NOMO-1 treated with dmso at 0.1 percent for 144 hours (cell line): ENCODE measurements around the gene CSTPP1.
"Not testable (repeated sequence)": the region's sequence is repeated elsewhere in the genome, so short reads cannot be mapped to it uniquely, and the experiment has no call there.

Source experiments
- DNase-seq: peaks from one replicate; lab custom pipeline; 2025; ENCODE audit not compliant: unreplicated experiment; lab: John Stamatoyannopoulos, UW

The CSTPP1 gene

GRCh38 chr11:46907606-46908005 lies 29.0 kb upstream of the CSTPP1 start:
- no peak for DNase-seq

- DNase-seq, result no peak
Measured at GRCh38 chr11:46912526-46913150, 23.9 kb upstream of the CSTPP1 start.

- DNase-seq, result no peak
Measured at GRCh38 chr11:46913484-46913883, 23.1 kb upstream of the CSTPP1 start.

GRCh38 chr11:46914363-46914762 lies 22.2 kb upstream of the CSTPP1 start:
- DNase-seq, result no peak

GRCh38 chr11:46914910-46915309 lies 21.7 kb upstream of the CSTPP1 start:
- no peak for DNase-seq

- no peak for DNase-seq
Measured at GRCh38 chr11:46916286-46917108, 20.1 kb upstream of the CSTPP1 start.

GRCh38 chr11:46917109-46917761 lies 19.3 kb upstream of the CSTPP1 start:
- no peak for DNase-seq

GRCh38 chr11:46917762-46918082 lies 18.8 kb upstream of the CSTPP1 start:
- no peak for DNase-seq

- no peak for DNase-seq
Measured at GRCh38 chr11:46918083-46918787, 18.3 kb upstream of the CSTPP1 start, which contains the start of gene LRP4. Gene LRP4, minus strand, starts transcription at chr11:46918550. Its CDS starts 171 bp downstream, at chr11:46918379.

- DNase-seq, result no peak
Measured at GRCh38 chr11:46918788-46919513, 17.6 kb upstream of the CSTPP1 start.

- DNase-seq, result no peak
Measured at GRCh38 chr11:46920755-46921154, 15.8 kb upstream of the CSTPP1 start.

- DNase-seq, result not testable (repeated sequence)
Measured at GRCh38 chr11:46927928-46928327, 8.6 kb upstream of the CSTPP1 start.

- not testable (repeated sequence) for DNase-seq
Measured at GRCh38 chr11:46928701-46929100, 7.9 kb upstream of the CSTPP1 start.

GRCh38 chr11:46930089-46930488 lies 6.5 kb upstream of the CSTPP1 start:
- DNase-seq, result no peak

- no peak for DNase-seq
Measured at GRCh38 chr11:46942172-46942571, 5.6 kb downstream of the CSTPP1 start.

- DNase-seq, result no peak
Measured at GRCh38 chr11:46944356-46945075, 8.0 kb downstream of the CSTPP1 start.

GRCh38 chr11:46947399-46948077 lies 11.0 kb downstream of the CSTPP1 start:
- DNase-seq, result no peak

GRCh38 chr11:46948378-46949131 lies 12.0 kb downstream of the CSTPP1 start:
- no peak for DNase-seq

GRCh38 chr11:46949297-46949696 lies 12.7 kb downstream of the CSTPP1 start:
- no peak for DNase-seq
